GM19035 (cell line): Measurements from ENCODE around the gene GLIS1.

Experiments used
- ATAC-seq: cut with Tn5 transposase; IDR thresholded peaks from one replicate; pipeline ENCODE4 v1.9.1; 2021; ENCODE audit not compliant: unreplicated experiment

The GLIS1 gene

GRCh38 chr1:53640701-53641075, 98.3 kb downstream of the GLIS1 start:
- no peak for ATAC-seq

GRCh38 chr1:53639996-53640700, 98.8 kb downstream of the GLIS1 start:
- no peak for ATAC-seq

- ATAC-seq: no peak
Observed at GRCh38 chr1:53639251-53639763, 99.7 kb downstream of the GLIS1 start.

- no peak for ATAC-seq
Observed at GRCh38 chr1:53638360-53639035, 100.5 kb downstream of the GLIS1 start.

- ATAC-seq: no peak
Observed at GRCh38 chr1:53637511-53638359, 101.2 kb downstream of the GLIS1 start.

GRCh38 chr1:53636621-53637171, 102.3 kb downstream of the GLIS1 start:
- ATAC-seq: no peak

GRCh38 chr1:53634571-53634979, 104.4 kb downstream of the GLIS1 start:
- no peak for ATAC-seq

- ATAC-seq: no peak
Observed at GRCh38 chr1:53633073-53633704, 105.8 kb downstream of the GLIS1 start.

GRCh38 chr1:53631622-53632310, 107.2 kb downstream of the GLIS1 start:
- ATAC-seq: no peak

- no peak for ATAC-seq
Observed at GRCh38 chr1:53629101-53629691, 109.8 kb downstream of the GLIS1 start.

- no peak for ATAC-seq
Observed at GRCh38 chr1:53628286-53628955, 110.5 kb downstream of the GLIS1 start.

GRCh38 chr1:53627666-53628065, 111.3 kb downstream of the GLIS1 start:
- no peak for ATAC-seq

- ATAC-seq: no peak
Observed at GRCh38 chr1:53627031-53627430, 111.9 kb downstream of the GLIS1 start.

GRCh38 chr1:53626616-53627015, 112.3 kb downstream of the GLIS1 start:
- no peak for ATAC-seq

GRCh38 chr1:53625766-53626520, 113.0 kb downstream of the GLIS1 start:
- no peak for ATAC-seq

GRCh38 chr1:53625049-53625448, 113.9 kb downstream of the GLIS1 start:
- ATAC-seq: no peak

GRCh38 chr1:53622531-53622930, 116.4 kb downstream of the GLIS1 start:
- no peak for ATAC-seq

- ATAC-seq: no peak
Observed at GRCh38 chr1:53621144-53621543, 117.8 kb downstream of the GLIS1 start.
